Activated naive CD8-positive, alpha-beta T cell treated with anti-CD3 and anti-CD28 coated beads, Interleukin-2, amount 50 U/mL, for 16 hours (primary cell): ENCODE measurements around the gene FLNA.

Experiments used
- DNase-seq: peaks from one replicate; pipeline ENCODE4 v3.0.0-alpha.2; 2020; ENCODE audit warnings: low read depth, low spot score

Gene FLNA

GRCh38 chrX:154334496-154334895 lies 39.9 kb downstream of the FLNA start:
- no peak for DNase-seq

GRCh38 chrX:154333837-154334271 lies 40.6 kb downstream of the FLNA start:
- DNase-seq, result no peak

- DNase-seq, result no peak
These were observed 41.3 kb downstream of the FLNA start for GRCh38 chrX:154333116-154333515.

GRCh38 chrX:154332561-154332960 lies 41.9 kb downstream of the FLNA start:
- no peak for DNase-seq

- no peak for DNase-seq
These were observed 45.1 kb downstream of the FLNA start for GRCh38 chrX:154329294-154329693.

- no peak for DNase-seq
These were observed 45.8 kb downstream of the FLNA start for GRCh38 chrX:154328646-154329045.

GRCh38 chrX:154327038-154327820 lies 47.2 kb downstream of the FLNA start:
- DNase-seq, result no peak

DNA sequence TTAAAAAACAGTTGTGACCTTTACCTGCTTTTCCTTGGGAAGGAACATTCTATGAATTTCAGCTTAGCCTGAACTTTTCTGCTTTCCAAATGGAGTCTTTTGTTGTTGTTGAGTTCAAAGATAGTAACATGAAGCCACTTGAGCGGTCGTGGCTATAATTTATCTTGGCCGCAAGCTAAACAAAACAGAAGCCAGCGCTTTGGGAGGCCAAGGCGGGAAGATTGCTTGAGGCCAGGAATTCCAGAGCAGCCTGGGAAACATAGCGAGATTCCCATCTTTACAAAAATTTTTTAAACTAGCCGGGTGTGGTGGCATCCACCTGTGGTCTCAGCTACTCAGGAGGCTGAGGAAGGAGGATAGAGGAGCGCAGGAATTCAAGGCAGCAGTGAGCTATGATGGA lies 48.9 kb downstream of the FLNA start:
- DNase-seq, result no peak

DNA sequence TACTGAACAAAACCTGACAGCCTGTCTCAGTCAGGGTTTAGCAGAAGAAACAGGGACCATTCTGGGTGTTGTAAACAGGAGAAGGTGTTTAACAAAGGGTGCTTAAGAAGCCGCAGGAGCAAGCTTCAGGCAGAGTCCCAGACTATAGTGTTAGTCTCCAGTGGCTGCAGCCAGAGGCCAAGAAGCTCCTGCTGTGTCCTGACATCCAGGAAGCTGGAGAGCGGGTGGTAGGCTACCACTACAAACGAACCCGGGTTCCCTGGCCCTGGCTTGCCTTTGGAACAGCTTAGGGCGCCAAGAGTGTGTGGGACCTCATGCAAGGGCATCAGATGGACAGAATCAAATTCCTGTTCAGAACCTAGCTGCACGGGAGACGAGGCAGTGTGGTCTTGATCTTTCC lies 50.9 kb downstream of the FLNA start:
- no peak for DNase-seq

DNA sequence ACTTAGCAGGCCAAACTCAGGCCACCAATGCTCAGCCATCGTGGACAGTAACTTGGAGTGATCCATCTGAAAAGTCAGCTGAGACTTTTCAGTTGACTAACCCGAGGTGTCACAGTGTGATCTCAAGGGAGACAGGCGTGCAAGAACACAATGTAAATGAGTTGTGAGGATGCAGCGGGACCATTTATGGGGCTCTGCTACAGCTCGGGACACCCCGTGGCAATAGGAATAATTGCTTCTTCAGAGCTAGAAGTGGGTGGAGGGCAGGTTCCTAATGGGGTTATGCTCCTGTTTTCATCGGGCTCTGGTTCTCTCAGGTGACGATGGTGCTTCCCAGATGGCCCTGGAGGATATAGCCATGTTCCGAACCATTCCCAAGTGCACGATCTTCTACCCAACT lies 51.5 kb downstream of the FLNA start:
- no peak for DNase-seq

GRCh38 chrX:154321594-154321993 lies 52.8 kb downstream of the FLNA start:
- no peak for DNase-seq

GRCh38 chrX:154321152-154321551 lies 53.3 kb downstream of the FLNA start:
- no peak for DNase-seq

- DNase-seq, result no peak
These were observed 54.0 kb downstream of the FLNA start for GRCh38 chrX:154320406-154320805.

DNA sequence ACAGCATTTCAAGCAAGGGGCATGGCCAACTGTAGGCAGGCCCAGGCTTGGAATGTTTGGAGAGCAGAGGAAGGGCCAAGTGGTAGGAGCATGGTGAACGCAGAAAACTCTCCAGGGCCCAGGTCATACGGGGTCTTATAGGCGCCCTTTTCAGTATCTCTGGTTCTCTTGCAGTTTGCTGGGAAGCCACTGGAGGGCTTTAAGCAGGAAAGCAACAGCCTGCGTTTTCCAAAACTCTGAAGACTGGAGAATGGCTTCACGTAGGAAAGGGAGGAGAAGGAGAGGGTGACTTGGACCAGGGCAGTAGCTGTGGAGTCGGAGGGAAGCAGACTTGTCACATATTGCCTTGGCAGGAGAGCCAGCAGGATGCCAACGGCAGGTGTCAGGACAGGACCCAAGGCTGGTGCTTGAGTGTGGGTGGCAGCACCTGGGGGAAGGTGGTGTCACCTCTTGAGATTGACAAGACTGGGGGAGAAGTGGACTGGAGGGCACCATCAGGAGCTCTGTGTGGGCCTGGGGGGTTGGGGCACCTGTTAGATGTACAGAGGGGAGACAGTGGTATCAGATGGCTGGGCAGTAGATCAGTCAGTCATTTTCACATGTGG lies 56.9 kb downstream of the FLNA start:
- no peak for DNase-seq

- no peak for DNase-seq
These were observed 59.0 kb downstream of the FLNA start for GRCh38 chrX:154315416-154315815.

GRCh38 chrX:154313147-154313546 lies 61.3 kb downstream of the FLNA start:
- DNase-seq, result no peak

DNA sequence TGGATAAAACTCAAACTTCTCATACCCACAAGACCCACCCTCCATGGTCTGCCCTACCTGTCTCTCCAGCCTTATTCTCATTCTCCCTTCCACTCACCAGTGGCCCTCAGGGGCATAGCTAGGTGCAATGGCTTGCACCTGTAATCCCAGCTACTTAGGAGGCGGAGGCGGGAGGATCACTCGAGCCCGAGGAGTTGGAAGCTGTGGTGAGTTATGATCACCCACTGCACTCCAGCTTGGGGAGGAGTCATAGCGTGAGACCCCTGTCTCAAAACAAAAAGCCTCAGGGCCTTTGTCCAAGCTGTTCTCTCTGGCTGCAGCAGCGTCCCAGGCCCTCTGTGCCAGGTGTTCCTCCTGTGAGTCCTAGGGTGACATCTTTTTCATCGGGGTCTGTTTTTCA lies 62.3 kb downstream of the FLNA start:
- DNase-seq, result no peak

GRCh38 chrX:154310616-154311536 lies 63.6 kb downstream of the FLNA start:
- no peak for DNase-seq

DNA sequence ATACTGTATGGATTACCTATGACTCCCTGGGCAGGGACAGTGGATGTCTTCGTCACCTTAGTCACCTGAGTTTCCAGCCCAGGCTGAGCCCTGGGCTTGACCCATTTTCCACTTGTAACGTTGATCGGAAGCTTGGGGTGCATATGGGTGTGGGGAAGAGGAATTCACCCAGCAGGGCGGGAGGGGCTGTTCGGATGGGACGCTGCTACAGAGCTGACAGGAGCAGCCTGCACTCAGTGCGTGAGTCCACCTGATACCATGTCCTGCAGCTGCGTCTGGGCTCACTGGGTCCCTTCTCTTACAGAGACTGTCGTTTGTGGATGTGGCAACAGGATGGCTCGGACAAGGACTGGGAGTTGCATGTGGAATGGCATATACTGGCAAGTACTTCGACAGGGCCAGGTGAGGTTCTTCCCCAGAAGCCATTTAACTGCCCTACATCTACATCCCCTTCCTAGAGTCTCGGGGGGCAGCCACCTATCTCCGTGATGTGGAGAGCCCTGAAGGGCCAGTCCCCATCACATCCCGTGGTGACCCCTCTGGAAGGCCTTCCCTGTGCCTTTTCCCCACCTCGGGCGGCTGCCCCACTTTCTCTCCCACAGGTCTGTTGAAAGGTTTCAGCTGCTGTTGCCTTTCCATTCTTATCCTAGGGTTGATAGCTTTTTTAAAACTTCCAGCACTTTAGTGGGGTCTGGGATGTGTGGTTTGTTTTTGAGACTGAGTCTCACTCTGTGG lies 65.2 kb downstream of the FLNA start:
- DNase-seq, result no peak

DNA sequence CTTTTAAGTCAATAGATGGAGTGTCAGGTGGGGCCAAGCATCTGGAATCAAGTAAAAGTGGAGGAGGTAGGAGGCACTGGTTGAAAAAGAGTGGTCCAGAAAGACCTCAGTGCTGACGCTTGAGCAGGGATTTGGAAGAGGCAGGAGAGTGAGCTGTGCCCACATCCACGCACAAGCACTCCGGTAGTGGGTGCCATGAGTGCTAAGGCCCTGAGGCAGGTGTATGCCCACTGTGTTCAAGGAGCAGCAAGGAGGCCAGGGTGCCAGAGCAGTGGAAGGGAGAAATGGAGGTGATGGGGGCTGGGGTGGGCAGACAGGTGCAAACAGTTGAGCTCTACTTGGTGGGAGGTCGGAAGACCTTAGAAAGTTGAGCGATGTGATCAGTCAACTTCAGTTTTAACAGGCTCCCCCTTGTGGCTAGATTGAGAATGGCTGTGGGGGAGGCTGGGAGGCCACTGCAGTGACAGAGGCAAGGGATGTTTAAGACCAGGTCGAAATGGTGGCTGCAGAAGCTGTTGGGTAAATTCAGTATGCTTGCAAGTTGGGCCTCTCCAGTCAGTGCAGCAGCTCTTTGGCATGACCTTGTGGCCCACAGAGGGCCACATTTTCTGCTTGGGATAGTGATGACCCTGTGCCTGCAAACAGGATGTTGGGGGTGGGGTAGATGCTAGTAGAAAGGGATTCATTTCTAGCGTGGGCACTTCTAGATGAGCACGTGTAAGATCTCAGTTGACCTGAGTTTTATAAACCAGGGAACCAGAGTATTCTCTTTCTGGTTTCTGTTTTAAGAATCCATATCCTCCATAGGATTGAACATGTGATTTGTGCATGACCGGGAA lies 66.1 kb downstream of the FLNA start:
- peak; percentile 65 for DNase-seq

GRCh38 chrX:154307202-154307601 lies 67.2 kb downstream of the FLNA start:
- no peak for DNase-seq
